HepG2 (cell line): ENCODE results near the gene CELF5. TPM values are rescaled to one million over a fixed set of nuclear protein-coding genes. Genes with fewer than 3 reads are reported as not detected.
A peak's percentile ranks its signal among the peaks of the same experiment; 100 is the strongest.

Experiments
- ATAC-seq: fragments of 200-7000 bp; cut with Tn5 transposase; 3 replicates; pipeline ENCODE4 v1.9.1; 2020; ENCODE audit warnings: mild to moderate bottlenecking, moderate library complexity
- BruUV-seq: library from RNA; stranded (reverse); fragments of 400-500 nt; replicated peaks from 2 replicates; lab custom pipeline; 2021; lab: Mats Ljungman, UMichigan
- CTCF ChIA-PET: fragments of 300-600 bp; formaldehyde crosslinking; extraction: SDS; loops from one replicate; lab custom pipeline; 2021; ENCODE audit warnings: low total read pairs, inconsistent platforms, low intra/inter-chr PET ratio; lab: Yijun Ruan, JAX
- POLR2A ChIA-PET: fragments of 350-600 bp; sonication (Branson Sonifier 250); formaldehyde crosslinking; loops from one replicate; lab custom pipeline; 2020; ENCODE audit warnings: antibody characterized with exemption, inconsistent platforms; lab: Yijun Ruan, JAX
- DNase-seq: peaks from one replicate; pipeline ENCODE4 v3.0.0-alpha.2; 2015; ENCODE audit warnings: low spot score
- FAIRE-seq: peaks from 3 replicates; lab custom pipeline; 2011; peaks lifted over from hg19 to GRCh38; lab: Jason Lieb, UNC
- H2AFZ ChIP-seq: one replicate; pipeline ENCODE4 v1.6.1; 2011; ENCODE audit warnings: low read length, inconsistent platforms
- H3K27ac ChIP-seq: fragments of 300-600 bp; 3 replicates; pipeline ENCODE4 v1.8.0; 2011; ENCODE audit warnings: mixed run types, mild to moderate bottlenecking, mixed read lengths, low read length, inconsistent platforms; ENCODE audit not compliant: insufficient read depth; ENCODE audit errors: extremely low read length
- H3K27me3 ChIP-seq, 2 experiments: fragments of 200-600 bp in 1 of 2; 2 replicates in 1 of 2; 3 replicates in 1 of 2; pipeline versions ENCODE4 v1.6.0 to v1.8.0; 2011; ENCODE audit warnings: low read length in 2 of 2, mild to moderate bottlenecking in 2 of 2, moderate library complexity in 2 of 2, inconsistent platforms in 1 of 2; ENCODE audit not compliant: insufficient read depth in 2 of 2, control insufficient read depth in 1 of 2
- H3K36me3 ChIP-seq, 2 experiments: fragments of 200-600 bp in 1 of 2; replicated peaks in 1 of 2; 2 replicates in 1 of 2; 3 replicates in 1 of 2; pipeline versions ENCODE4 v1.5.1 to v1.8.0; 2011; ENCODE audit warnings: low read length in 2 of 2, inconsistent platforms in 1 of 2; ENCODE audit not compliant: insufficient read depth in 2 of 2, control insufficient read depth in 1 of 2
- H3K4me1 ChIP-seq: 2 replicates; pipeline ENCODE4 v1.5.1; 2012; ENCODE audit warnings: low read length, inconsistent platforms; ENCODE audit not compliant: insufficient read depth
- H3K4me2 ChIP-seq: 2 replicates; pipeline ENCODE4 v1.6.0; 2011; ENCODE audit warnings: low read depth, low read length, inconsistent platforms
- H3K4me3 ChIP-seq, 3 experiments: fragments of 200-600 bp in 1 of 3; sonication (generic), shearing (Covaris generic) in 1 of 3; replicated peaks in 1 of 3; 2 replicates each; pipeline ENCODE4 v1.5.1; 2011 to 2016; ENCODE audit warnings: low read length in 3 of 3, inconsistent platforms in 2 of 3, low read depth in 2 of 3, mild to moderate bottlenecking in 2 of 3, control low read depth in 1 of 3, mixed read lengths in 1 of 3; ENCODE audit not compliant: insufficient read depth in 1 of 3
- H3K79me2 ChIP-seq: one replicate; pipeline ENCODE4 v1.6.1; 2011; ENCODE audit warnings: low read length, inconsistent platforms; ENCODE audit not compliant: insufficient read depth
- H3K9ac ChIP-seq: 2 replicates; pipeline ENCODE4 v1.6.0; 2011; ENCODE audit warnings: mild to moderate bottlenecking, low read depth, low read length, inconsistent platforms; ENCODE audit not compliant: insufficient read depth
- H3K9me3 ChIP-seq: 2 replicates; pipeline ENCODE4 v1.5.1; 2012; ENCODE audit warnings: mild to moderate bottlenecking, low read length
- H4K20me1 ChIP-seq: 2 replicates; pipeline ENCODE4 v1.6.0; 2011; ENCODE audit warnings: inconsistent platforms, mild to moderate bottlenecking, low read length, moderate library complexity; ENCODE audit not compliant: insufficient read depth
- ZNF768 ChIP-seq: sonication (generic); formaldehyde crosslinking; IDR thresholded peaks from 2 replicates; pipeline ENCODE4 v1.4.0; 2020; ENCODE audit warnings: missing genetic modification reagents
- WGBS: methylation state at CpG from one replicate; pipeline ENCODE4 v1.1.6; 2017; ENCODE audit warnings: low lambda C conversion rate; 5-methylcytosine and 5-hydroxymethylcytosine counted together
- in situ Hi-C: cut with HindIII; loops from 2 replicates; pipeline ENCODE4 v1.10.0; 2017; ENCODE audit warnings: low pct_unique_long_range_greater_than_20kb; ENCODE audit not compliant: extremely low pct_ligation_motif_present
- intact Hi-C: fragments of 100-400 bp; cut with micrococcal nuclease; formaldehyde crosslinking; loops from one replicate; pipeline ENCODE4 v1.10.0; 2022; ENCODE audit not compliant: unreplicated experiment
- polyA plus RNA-seq, 8 experiments: library from polyadenylated mRNA; depleted of rRNA in 3 of 8; stranded (reverse) in 7 of 8; unstranded in 1 of 8; fragments of >200 nt; fragmentation: Illumina TruSeq in 4 of 8; extraction: Trizol in 4 of 8; gene quantifications; 2 replicates each; pipeline versions ENCODE4 v1.2.1 to v1.2.3, GENCODE V29; 2011 to 2016; ENCODE audit warnings: low read depth in 4 of 8, missing spikeins in 1 of 8, mixed read lengths in 1 of 8; ENCODE audit not compliant: insufficient read depth in 1 of 8
- total RNA-seq, 5 experiments: library from RNA; depleted of rRNA; stranded (reverse); fragments of >200 nt; fragmentation: Illumina TruSeq; extraction: Trizol; gene quantifications; 2 replicates each; pipeline ENCODE4 v1.2.3, GENCODE V29; 2016; ENCODE audit warnings: low read depth in 1 of 5
- TF ChIP-seq, protein P1 (sequence below), 2 experiments: fragments of 450-650 bp in 1 of 2; sonication (generic) in 1 of 2; formaldehyde crosslinking in 1 of 2; IDR thresholded peaks; 2 replicates each; pipeline versions ENCODE4 v1.6.1 to v1.8.0; 2016 to 2022; ENCODE audit warnings: antibody characterized with exemption in 1 of 2, mild to moderate bottlenecking in 1 of 2, missing genetic modification reagents in 1 of 2

Gene CELF5
- total and polyA plus RNA-seq, 2 of the 13 experiments (the other 11 are each of a cell fraction or from before 2014, with no cell fraction given): 0.31 to 0.84 TPM

DNA sequence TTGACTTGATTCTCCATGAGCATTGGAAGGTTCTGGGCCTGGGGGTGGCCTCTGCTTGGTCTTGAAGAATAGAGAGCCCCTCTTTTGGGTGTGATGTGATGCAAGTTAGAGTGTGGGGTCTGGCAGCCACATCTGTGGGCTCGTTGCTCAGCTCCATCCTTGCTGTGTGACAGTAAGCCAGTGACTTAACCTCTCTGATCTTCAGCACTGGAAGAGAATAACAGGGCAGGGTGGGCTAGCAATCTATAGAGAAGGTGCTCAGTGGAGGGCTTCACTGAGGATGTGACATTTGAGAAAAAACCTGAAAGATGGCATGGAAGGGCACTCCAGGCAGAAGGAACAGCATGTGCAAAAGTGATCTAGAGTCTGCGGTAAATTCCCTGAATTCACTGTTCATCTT lies 28.2 kb downstream of the CELF5 start:
- WGBS: 9% methylated on average over 2 of the region's 2 CpGs

More for the DNA sequence above, 28.2 kb downstream of the CELF5 start:
- CTCF ChIA-PET: no interaction called here
- FAIRE-seq (no peak), DNase-seq (no peak), ATAC-seq (no peak)
- Histone ChIP-seq H3K4me3 (no peak overlapping the region), H3K36me3 (no peaks in the 10 kb centered on the region), H3K9me3 (no peaks in the 10 kb centered on the region), H4K20me1 (no peaks in the 10 kb centered on the region), H3K79me2 (no peaks in the 10 kb centered on the region), H3K27me3 (no peaks in the 10 kb centered on the region; a peak in 2 of 5 replicates), H3K4me2 (no peak overlapping the region), H3K9ac (no peak overlapping the region), H3K27ac (no peak overlapping the region), H2AFZ (no peak overlapping the region), H3K4me1 (no peaks in the 10 kb centered on the region)
- intact Hi-C loops: no loop called here
- POLR2A ChIA-PET: no interaction called here
- in situ Hi-C loops: no loop called here
- TF ChIP-seq ZNF768 (CRISPR knock-in tag): peak; percentile 87
- TF ChIP-seq, protein P1, sequence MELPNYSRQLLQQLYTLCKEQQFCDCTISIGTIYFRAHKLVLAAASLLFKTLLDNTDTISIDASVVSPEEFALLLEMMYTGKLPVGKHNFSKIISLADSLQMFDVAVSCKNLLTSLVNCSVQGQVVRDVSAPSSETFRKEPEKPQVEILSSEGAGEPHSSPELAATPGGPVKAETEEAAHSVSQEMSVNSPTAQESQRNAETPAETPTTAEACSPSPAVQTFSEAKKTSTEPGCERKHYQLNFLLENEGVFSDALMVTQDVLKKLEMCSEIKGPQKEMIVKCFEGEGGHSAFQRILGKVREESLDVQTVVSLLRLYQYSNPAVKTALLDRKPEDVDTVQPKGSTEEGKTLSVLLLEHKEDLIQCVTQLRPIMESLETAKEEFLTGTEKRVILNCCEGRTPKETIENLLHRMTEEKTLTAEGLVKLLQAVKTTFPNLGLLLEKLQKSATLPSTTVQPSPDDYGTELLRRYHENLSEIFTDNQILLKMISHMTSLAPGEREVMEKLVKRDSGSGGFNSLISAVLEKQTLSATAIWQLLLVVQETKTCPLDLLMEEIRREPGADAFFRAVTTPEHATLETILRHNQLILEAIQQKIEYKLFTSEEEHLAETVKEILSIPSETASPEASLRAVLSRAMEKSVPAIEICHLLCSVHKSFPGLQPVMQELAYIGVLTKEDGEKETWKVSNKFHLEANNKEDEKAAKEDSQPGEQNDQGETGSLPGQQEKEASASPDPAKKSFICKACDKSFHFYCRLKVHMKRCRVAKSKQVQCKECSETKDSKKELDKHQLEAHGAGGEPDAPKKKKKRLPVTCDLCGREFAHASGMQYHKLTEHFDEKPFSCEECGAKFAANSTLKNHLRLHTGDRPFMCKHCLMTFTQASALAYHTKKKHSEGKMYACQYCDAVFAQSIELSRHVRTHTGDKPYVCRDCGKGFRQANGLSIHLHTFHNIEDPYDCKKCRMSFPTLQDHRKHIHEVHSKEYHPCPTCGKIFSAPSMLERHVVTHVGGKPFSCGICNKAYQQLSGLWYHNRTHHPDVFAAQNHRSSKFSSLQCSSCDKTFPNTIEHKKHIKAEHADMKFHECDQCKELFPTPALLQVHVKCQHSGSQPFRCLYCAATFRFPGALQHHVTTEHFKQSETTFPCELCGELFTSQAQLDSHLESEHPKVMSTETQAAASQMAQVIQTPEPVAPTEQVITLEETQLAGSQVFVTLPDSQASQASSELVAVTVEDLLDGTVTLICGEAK (IDR thresholded peaks at IDR 0.05): no peak
- TF ChIP-seq, protein P1 (CRISPR knock-in tag; IDR thresholded peaks at IDR 0.05): no peak
- BruUV-seq: no TSS peak
